Jurkat, Clone E6-1 (cell line): ENCODE measurements around the gene MYF6.

Experiments
- DNase-seq: peaks from one replicate; pipeline ENCODE4 v3.0.0-alpha.2; 2011; ENCODE audit warnings: low read depth, low spot score
- H3K4me3 ChIP-seq: 2 replicates; pipeline ENCODE4 v1.5.1; 2011; ENCODE audit warnings: mild to moderate bottlenecking, low read length, control low read depth, moderate library complexity

MYF6 gene

DNA sequence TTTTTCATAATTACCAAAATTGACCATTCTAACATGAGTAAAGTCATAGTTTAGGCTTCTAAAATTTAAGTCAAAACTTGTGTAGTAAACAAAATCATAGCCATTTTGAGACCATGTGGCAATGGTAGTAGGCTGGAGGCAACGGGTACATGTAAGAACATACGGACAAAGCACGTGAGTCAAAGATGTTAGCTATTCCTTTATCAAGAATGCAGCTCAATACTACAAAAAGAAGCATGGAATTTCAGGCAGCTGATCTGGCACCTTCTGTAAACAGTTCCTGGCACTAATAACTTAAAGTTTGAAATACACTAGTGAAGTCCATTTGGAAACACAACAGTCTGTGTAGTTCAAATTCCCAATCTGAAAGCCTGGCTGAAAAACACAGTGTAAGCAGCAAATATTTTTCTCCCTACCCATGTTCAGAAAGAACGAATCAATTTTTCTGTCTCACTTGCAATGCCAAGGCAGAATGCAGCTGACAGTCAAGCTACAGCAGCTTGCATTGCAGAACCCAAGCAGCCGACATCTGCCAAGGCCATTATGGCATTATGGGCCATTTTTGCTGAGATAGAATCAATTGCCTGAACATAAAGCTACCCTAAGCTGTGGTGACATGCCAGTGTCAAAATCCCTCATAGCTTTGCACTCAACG, 38.5 kb downstream of the MYF6 start:
- no peak for DNase-seq
- no peak overlapping the region for H3K4me3 ChIP-seq

DNA sequence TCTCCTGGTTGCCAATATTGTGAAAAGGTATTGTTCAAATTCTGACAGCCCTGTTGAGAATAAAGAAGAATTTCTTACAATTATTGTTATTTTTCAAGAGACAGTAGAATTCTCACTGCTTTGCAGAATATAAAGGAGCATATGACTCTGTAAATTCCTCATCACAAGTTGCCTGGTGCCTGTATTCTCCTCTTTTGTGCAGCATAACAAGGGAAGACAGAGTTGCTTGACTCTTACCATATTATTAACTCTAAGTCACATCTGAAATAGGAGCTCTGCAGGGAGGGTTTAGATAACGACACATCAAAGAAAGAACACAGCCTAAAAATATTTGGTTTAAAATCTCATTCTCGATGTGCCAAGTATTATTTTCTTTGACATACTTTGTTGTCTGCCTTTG, 40.4 kb downstream of the MYF6 start:
- DNase-seq: no peak
- H3K4me3 ChIP-seq: no peak overlapping the region

DNA sequence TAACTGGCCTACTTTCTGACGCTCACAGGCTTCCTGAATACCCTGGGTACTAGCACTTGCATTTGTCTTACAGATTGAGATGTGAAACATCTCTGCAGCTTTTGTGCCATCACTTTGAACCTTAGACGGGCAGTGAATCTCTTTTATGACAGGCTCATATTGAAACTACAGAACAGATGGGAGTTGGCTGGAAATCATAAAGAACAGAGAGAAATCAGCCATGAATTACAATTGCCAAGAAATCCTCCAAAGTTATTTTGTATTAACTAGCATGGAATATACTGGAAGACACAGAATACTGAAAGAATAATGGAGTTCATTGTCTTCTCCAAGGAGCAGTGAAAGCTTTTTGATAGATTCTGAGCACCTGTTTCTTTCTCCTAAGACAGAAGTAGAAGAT, 42.0 kb downstream of the MYF6 start:
- DNase-seq: no peak
- no peak overlapping the region for H3K4me3 ChIP-seq

DNA sequence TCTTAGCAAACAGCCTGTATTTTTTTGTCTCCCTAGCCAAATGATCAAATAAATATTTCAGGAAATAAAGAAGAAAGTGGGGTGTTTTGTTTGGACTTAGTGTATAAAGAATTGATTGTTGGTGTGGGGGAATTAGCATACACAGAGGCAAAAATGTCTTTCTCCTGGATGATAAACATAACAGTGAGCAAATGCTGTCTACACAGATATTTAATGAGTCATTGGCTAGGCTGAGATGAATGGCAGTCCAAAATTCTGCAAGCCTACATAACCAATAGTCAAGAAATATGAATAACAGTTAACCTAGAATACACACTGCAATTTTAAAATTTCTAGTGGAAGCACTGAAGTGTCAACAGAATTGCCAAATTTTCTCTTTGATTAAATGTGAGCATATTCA, 45.0 kb downstream of the MYF6 start:
- no peak overlapping the region for H3K4me3 ChIP-seq
- no peak for DNase-seq

DNA sequence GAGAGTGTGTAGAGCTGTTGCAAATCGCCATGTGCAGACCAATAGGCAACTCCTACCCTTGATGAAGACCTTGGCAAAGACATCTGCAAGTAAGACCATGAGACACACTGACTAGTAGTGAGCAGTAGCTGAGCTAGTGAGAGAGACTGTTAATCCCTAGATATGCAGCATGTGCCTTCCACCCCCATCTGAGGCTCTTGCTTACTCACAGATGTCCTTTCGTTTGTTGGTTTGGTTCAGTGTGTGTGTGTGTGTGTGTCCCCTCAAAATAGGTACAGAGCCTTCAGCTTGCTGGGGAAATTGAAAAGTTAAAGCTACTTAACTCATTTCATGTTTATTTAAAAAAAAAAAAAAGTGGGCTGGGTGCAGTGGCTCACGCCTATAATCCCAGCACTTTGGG, 46.8 kb downstream of the MYF6 start:
- H3K4me3 ChIP-seq: no peak overlapping the region
- DNase-seq: no peak

DNA sequence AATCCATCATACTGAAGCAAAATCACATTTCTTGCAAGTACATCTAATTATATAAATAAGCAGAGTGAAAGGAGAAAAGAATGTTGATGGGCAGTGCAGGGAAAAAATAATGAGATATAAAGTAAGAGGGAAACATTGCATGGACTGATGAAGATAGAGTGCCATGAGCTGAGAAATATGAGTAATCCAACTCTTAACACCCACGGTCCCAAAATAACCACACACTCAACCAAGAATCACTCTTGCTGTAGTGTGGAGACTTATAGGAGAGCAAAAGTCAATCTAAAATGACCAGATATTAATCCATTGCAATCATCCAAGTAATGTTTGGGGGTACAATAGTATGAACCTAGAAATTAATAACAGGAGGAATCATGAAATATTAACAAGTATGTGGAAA, 49.4 kb downstream of the MYF6 start:
- no peak for DNase-seq
- H3K4me3 ChIP-seq: no peak overlapping the region
